WTC11 (cell line): ENCODE results near the gene RAB35.

ENCODE experiments used
- CREB1 ChIP-seq: sonication (generic); formaldehyde crosslinking; IDR thresholded peaks from 2 replicates; pipeline ENCODE4 v1.8.0; 2023; ENCODE audit warnings: mild to moderate bottlenecking, missing genetic modification reagents
- CTCF ChIP-seq: fragments of 200-600 bp; IDR thresholded peaks from 2 replicates; pipeline ENCODE4 v1.8.0; 2022; ENCODE audit warnings: antibody characterized with exemption
- NFYB ChIP-seq: sonication (generic); formaldehyde crosslinking; conservative IDR thresholded peaks from 2 replicates; pipeline ENCODE4 v1.8.0; 2022; ENCODE audit warnings: low read depth, missing genetic modification reagents
- SP1 ChIP-seq: sonication (generic); formaldehyde crosslinking; conservative IDR thresholded peaks from 2 replicates; pipeline ENCODE4 v1.8.1; 2022; ENCODE audit warnings: missing genetic modification reagents

- TF ChIP-seq CTCF (peak; percentile 82), SP1 (CRISPR knock-in tag) (peak; percentile 78), NFYB (CRISPR knock-in tag) (peak; percentile 83), CREB1 (CRISPR knock-in tag) (no peak)
Observed at GRCh38 chr12:120086801-120087621, 29.5 kb downstream of the RAB35 start.
